ENCODE results near the gene SINHCAF.
A peak's percentile ranks its signal among the peaks of the same experiment; 100 is the strongest.

Gene SINHCAF

DNA sequence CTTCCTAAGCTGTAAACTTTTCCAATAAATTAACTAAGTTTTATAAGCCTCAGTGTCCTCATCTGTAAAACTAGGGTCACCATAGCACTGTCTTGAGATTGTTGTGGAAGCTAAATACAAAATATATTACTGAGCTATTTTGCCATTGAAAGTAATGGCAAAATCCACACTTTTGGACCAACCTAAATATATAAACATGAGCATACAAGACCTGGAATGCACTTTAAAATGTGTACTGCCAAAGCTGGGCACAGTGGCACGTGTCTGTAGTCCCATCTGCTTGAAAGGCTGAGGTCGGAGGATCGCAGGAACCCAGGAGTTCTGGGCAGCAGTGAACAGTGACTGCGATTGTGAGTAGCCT, 29.8 kb upstream of the SINHCAF start:
- Histone ChIP-seq H3K27ac (ENCODE audit: low read depth, low read length, poor library complexity, severe bottlenecking) (no peak overlapping the region), H4K20me1 (ENCODE audit: insufficient read depth, low read length) (no peaks in the 10 kb centered on the region), H2AFZ (ENCODE audit: low read length) (no peak overlapping the region)

DNA sequence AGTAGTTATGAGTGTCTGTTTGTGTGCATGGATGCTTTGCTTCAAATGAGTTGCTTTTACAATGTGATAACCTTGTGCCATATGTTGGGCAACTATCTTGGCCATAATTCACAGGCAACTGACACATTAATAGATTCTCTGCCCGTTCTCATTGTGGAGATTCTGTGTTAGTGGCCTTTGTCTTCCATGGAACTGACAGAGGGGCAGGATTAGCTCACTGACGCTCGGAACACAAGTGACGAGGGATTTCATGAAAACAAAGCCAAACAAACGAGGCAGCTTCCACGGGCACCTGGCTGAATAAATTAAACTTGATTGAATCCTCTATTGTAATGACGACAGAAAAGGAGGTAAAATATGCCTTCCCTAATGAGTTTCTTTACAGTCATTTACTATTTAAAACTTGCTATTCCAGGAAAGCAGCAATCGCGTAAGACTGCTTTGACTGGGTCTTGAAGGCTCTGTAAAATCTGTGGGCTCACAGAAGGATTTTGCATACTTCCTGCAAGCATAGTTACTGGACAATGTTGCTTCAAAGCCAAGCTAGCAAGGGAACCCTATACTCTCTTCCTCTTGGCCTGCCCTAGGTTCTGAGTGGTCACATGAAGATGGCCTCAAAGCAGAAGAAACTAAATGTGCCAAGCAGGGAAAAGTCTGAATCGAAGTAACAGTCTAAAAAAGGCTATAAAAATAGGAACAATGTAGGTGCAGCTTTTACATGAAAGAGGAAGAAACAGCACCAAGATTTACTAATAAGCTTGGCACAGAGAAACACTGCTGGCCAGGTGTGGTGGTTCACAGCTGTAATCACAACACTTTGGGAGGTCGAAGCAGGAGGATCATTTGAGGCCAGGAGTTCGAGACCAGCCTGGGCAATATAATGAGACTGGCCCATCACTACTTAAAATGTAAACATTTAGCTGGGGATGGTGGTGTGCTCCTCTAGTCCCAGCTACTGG, 28.1 kb upstream of the SINHCAF start:
- Histone ChIP-seq H3K4me2 (ENCODE audit: low read length) (peak overlapping the region; percentile 39; the same call in 1 of the 2 replicates), H3K4me3 (ENCODE audit: low read depth, low read length, poor library complexity, severe bottlenecking) (no peak overlapping the region), H2AFZ (ENCODE audit: low read length) (no peak overlapping the region)

More for the DNA sequence above, 29.8 kb upstream of the SINHCAF start:
- H3K4me2 ChIP-seq (ENCODE audit: low read length) = no peak overlapping the region
- H3K4me3 ChIP-seq (ENCODE audit: low read depth, low read length, poor library complexity, severe bottlenecking) = no peak overlapping the region
- no peak overlapping the region for H3K9ac ChIP-seq (ENCODE audit: low read length)
- H3K79me2 ChIP-seq (ENCODE audit: insufficient read depth, low read length) = no peaks in the 10 kb centered on the region
- H3F3A ChIP-seq (ENCODE audit: insufficient read depth, low read length) = no peaks in the 10 kb centered on the region
- H3K36me3 ChIP-seq (ENCODE audit: insufficient read depth, low read length) = no peaks in the 10 kb centered on the region
- no peaks in the 10 kb centered on the region for H3K9me2 ChIP-seq (ENCODE audit: low read depth, low read length)
- H3K9me3 ChIP-seq (ENCODE audit: low read length) = no peaks in the 10 kb centered on the region
- H3K27me3 ChIP-seq (ENCODE audit: insufficient read depth, low read length) = no peaks in the 10 kb centered on the region
- TF ChIP-seq, protein P1, sequence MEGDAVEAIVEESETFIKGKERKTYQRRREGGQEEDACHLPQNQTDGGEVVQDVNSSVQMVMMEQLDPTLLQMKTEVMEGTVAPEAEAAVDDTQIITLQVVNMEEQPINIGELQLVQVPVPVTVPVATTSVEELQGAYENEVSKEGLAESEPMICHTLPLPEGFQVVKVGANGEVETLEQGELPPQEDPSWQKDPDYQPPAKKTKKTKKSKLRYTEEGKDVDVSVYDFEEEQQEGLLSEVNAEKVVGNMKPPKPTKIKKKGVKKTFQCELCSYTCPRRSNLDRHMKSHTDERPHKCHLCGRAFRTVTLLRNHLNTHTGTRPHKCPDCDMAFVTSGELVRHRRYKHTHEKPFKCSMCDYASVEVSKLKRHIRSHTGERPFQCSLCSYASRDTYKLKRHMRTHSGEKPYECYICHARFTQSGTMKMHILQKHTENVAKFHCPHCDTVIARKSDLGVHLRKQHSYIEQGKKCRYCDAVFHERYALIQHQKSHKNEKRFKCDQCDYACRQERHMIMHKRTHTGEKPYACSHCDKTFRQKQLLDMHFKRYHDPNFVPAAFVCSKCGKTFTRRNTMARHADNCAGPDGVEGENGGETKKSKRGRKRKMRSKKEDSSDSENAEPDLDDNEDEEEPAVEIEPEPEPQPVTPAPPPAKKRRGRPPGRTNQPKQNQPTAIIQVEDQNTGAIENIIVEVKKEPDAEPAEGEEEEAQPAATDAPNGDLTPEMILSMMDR (IDR thresholded peaks at IDR 0.05; ENCODE audit: low read length) = no peak
- TF ChIP-seq EZH2 (IDR thresholded peaks at IDR 0.05; ENCODE audit: borderline replicate concordance, low read length) = no peak
- H3K4me1 ChIP-seq (ENCODE audit: insufficient read depth, low read length, severe bottlenecking) = peaks cover 12% of the 10 kb centered on the region

DNA sequence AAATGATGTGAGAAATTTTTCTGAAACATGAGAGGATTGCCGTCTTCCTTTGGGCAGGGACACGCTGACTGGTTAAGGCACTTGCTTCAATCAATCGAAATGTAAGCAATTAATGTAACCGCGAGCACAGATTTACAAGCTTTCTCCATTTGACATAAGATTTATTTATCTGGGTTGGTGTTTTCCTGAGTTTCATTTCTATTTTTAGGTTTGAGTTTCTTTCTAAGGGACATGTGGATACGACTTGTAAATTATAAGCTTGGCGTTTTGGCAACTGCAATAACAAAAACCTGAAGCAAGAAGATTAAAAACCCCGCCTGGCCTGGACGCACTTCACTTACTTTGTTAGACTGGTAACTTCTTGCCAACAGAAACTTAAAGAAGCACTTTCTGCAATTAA, 20.3 kb upstream of the SINHCAF start:
- TF ChIP-seq, protein P1 (IDR thresholded peaks at IDR 0.05; ENCODE audit: low read length) = no peak
- TF ChIP-seq EZH2 (IDR thresholded peaks at IDR 0.05; ENCODE audit: borderline replicate concordance, low read length) = no peak
- no peaks in the 10 kb centered on the region for H3K9me3 ChIP-seq (ENCODE audit: low read length)
- no peaks in the 10 kb centered on the region for H3K79me2 ChIP-seq (ENCODE audit: insufficient read depth, low read length)
- H3K4me3 ChIP-seq (ENCODE audit: low read depth, low read length, poor library complexity, severe bottlenecking) = no peak overlapping the region
- H3F3A ChIP-seq (ENCODE audit: insufficient read depth, low read length) = no peaks in the 10 kb centered on the region
- H2AFZ ChIP-seq (ENCODE audit: low read length) = no peak overlapping the region
- H3K36me3 ChIP-seq (ENCODE audit: insufficient read depth, low read length) = no peaks in the 10 kb centered on the region
- H3K4me2 ChIP-seq (ENCODE audit: low read length) = no peak overlapping the region
- H3K27me3 ChIP-seq (ENCODE audit: insufficient read depth, low read length) = no peaks in the 10 kb centered on the region
- H3K27ac ChIP-seq (ENCODE audit: low read depth, low read length, poor library complexity, severe bottlenecking) = no peak overlapping the region
- no peak overlapping the region for H3K9ac ChIP-seq (ENCODE audit: low read length)
- H3K9me2 ChIP-seq (ENCODE audit: low read depth, low read length) = no peaks in the 10 kb centered on the region
- no peaks in the 10 kb centered on the region for H3K4me1 ChIP-seq (ENCODE audit: insufficient read depth, low read length, severe bottlenecking)
- no peaks in the 10 kb centered on the region for H4K20me1 ChIP-seq (ENCODE audit: insufficient read depth, low read length)

More for the DNA sequence above, 28.1 kb upstream of the SINHCAF start:
- H3F3A ChIP-seq (ENCODE audit: insufficient read depth, low read length) = no peaks in the 10 kb centered on the region
- no peaks in the 10 kb centered on the region for H3K9me3 ChIP-seq (ENCODE audit: low read length)
- H4K20me1 ChIP-seq (ENCODE audit: insufficient read depth, low read length) = no peaks in the 10 kb centered on the region
- no peaks in the 10 kb centered on the region for H3K79me2 ChIP-seq (ENCODE audit: insufficient read depth, low read length)
- no peaks in the 10 kb centered on the region for H3K36me3 ChIP-seq (ENCODE audit: insufficient read depth, low read length)
- no peaks in the 10 kb centered on the region for H3K9me2 ChIP-seq (ENCODE audit: low read depth, low read length)
- TF ChIP-seq EZH2 (IDR thresholded peaks at IDR 0.05; ENCODE audit: borderline replicate concordance, low read length) = no peak
- TF ChIP-seq, protein P1 (IDR thresholded peaks at IDR 0.05; ENCODE audit: low read length) = no peak
- H3K4me1 ChIP-seq (ENCODE audit: insufficient read depth, low read length, severe bottlenecking) = peaks cover 12% of the 10 kb centered on the region
- H3K27ac ChIP-seq (ENCODE audit: low read depth, low read length, poor library complexity, severe bottlenecking) = no peak overlapping the region
- H3K9ac ChIP-seq (ENCODE audit: low read length) = no peak overlapping the region
- no peaks in the 10 kb centered on the region for H3K27me3 ChIP-seq (ENCODE audit: insufficient read depth, low read length)
